ENCODE measurements around the gene YJU2.

DNA sequence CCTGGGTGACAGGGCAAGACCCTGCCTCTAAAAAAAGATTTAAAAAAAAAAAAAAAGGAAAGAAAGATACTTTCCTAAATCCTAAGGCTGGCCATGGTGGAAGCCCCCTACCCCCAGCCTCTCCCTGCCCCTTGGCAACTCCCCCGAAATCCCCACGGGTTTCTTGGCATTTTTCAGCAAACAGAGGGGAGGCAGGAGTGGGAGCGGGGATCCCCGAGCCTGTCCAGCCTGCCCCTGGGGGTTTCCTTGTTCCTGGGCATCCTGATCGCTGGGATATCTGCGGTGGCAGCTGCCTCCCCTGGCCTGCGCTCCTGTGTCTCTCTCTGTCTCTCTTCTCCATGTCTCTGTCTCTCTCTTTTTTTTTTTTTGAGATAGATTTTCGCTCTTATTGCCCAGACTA, 21.0 kb upstream of the YJU2 start:
- TF ChIP-seq, protein P1, sequence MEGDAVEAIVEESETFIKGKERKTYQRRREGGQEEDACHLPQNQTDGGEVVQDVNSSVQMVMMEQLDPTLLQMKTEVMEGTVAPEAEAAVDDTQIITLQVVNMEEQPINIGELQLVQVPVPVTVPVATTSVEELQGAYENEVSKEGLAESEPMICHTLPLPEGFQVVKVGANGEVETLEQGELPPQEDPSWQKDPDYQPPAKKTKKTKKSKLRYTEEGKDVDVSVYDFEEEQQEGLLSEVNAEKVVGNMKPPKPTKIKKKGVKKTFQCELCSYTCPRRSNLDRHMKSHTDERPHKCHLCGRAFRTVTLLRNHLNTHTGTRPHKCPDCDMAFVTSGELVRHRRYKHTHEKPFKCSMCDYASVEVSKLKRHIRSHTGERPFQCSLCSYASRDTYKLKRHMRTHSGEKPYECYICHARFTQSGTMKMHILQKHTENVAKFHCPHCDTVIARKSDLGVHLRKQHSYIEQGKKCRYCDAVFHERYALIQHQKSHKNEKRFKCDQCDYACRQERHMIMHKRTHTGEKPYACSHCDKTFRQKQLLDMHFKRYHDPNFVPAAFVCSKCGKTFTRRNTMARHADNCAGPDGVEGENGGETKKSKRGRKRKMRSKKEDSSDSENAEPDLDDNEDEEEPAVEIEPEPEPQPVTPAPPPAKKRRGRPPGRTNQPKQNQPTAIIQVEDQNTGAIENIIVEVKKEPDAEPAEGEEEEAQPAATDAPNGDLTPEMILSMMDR (conservative IDR thresholded peaks at IDR 0.05; ENCODE audit: low read length) = no peak
- no peak for TF ChIP-seq EZH2phosphoT487 (IDR thresholded peaks at IDR 0.05; ENCODE audit: borderline replicate concordance)
